ENCODE measurements around the gene TCF7L2.

The TCF7L2 gene

DNA sequence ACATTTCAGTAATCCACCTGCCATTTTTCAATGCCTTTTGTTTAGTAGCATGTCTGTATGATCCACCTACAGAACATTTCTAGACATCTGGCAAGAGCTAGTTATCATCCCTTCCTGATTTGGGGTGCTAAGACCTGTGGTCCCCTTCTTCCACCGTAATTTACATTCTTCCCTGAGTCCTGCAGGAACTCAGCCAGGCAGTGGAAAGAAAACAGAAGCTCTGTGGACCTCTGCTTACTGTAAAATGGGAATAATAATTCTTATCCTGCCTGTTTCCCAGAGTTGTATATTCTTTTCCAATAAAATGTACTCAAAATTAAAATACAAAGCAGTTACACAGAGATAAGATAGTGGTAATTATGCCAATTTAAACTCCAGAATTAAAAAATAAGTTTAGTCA is 126.9 kb downstream of the TCF7L2 start:
- DNase-seq (ENCODE audit: low read depth): no peak
- TF ChIP-seq, protein P1, sequence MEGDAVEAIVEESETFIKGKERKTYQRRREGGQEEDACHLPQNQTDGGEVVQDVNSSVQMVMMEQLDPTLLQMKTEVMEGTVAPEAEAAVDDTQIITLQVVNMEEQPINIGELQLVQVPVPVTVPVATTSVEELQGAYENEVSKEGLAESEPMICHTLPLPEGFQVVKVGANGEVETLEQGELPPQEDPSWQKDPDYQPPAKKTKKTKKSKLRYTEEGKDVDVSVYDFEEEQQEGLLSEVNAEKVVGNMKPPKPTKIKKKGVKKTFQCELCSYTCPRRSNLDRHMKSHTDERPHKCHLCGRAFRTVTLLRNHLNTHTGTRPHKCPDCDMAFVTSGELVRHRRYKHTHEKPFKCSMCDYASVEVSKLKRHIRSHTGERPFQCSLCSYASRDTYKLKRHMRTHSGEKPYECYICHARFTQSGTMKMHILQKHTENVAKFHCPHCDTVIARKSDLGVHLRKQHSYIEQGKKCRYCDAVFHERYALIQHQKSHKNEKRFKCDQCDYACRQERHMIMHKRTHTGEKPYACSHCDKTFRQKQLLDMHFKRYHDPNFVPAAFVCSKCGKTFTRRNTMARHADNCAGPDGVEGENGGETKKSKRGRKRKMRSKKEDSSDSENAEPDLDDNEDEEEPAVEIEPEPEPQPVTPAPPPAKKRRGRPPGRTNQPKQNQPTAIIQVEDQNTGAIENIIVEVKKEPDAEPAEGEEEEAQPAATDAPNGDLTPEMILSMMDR (IDR thresholded peaks at IDR 0.05; ENCODE audit: control insufficient read depth, extremely low read depth, insufficient read depth): no peak
- H3K4me3 ChIP-seq (ENCODE audit: low read depth, low read length): no peak overlapping the region

DNA sequence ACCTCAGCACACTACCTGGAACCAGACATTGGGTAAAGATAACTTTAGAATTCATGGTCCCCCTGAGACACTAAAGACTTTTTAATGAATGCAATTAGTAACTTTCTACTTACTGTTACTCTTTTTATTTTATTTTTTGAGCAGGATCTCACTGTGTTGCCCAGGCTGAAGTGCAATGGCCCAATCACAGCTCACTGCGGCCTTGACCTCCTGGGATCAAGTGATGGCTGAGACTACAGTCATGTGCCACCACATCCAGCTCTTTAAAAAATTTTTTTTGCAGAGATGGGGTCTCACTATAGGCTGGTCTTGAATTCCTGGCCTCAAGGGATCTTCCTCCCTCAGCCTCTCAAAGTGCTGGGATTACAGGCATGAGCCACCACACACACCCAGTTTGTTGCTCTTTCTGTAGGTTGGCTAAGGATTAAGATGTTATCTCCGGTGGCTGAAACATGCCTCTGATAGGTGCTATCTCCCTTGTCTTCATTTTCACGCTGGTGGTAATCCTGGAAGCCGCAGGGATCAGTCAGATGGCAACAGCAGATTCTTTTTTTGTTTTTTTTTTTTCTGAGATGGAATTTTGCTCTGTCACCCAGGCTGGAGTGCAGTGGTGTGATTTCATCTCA is 128.3 kb downstream of the TCF7L2 start:
- H3K4me3 ChIP-seq (ENCODE audit: low read depth, low read length): no peak overlapping the region
- TF ChIP-seq, protein P1 (IDR thresholded peaks at IDR 0.05; ENCODE audit: control insufficient read depth, extremely low read depth, insufficient read depth): no peak
- no peak for DNase-seq (ENCODE audit: low read depth)

DNA sequence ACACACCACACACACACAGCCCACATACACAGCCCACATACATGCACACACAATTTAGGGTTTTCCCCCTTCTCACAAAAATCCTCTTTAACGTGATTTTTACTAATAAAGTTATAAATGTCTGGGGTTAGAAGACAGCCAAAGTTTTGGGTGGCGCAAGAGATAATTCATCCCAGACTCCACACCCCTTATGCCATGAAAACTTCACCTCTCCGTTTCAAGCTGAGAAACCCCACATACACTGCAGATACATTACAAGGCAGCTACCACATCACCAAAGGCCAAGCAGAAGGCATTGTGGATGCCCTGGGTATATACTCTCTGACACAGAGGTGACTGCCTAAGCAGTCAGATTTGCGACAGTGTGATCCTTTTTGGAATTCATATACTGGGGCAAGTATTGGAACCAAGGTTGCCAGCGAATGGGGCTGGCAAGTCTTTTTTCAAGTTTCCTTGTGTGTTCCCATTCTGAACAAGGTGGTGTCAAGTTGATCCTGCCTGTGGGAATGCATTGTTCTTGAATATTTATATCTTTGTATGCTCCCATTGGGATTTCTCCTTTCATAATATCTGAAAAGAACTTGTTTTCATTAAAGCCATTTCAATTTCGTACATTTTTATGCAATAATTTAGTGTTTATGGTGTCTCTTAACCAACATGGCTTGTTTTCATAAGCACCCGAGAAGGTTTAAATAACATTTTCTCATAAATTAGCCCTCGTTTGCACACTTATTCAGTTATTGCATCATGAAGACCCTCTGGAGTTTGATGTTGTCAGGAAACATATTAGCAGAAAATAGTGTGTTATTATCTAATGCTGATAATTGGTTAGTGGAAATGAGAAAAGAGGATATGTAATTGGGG is 130.2 kb downstream of the TCF7L2 start:
- no peak for DNase-seq (ENCODE audit: low read depth)
- no peak overlapping the region for H3K4me3 ChIP-seq (ENCODE audit: low read depth, low read length)
- TF ChIP-seq, protein P1 (IDR thresholded peaks at IDR 0.05; ENCODE audit: control insufficient read depth, extremely low read depth, insufficient read depth): no peak

DNA sequence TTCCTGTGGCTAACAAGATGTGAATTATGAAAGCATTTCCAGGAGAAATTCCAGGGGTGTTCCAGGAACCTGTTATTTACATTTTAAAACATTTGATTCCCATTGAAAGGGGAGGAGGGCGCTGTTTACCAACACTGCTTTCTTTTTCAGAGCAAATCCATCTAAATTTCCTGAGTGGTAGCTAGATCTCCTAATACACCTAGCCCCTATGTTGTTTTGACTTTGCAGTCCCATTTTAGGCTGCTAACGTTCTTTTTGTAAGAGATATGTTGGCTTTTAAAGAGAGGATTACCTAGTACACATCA is 130.8 kb downstream of the TCF7L2 start:
- DNase-seq (ENCODE audit: low read depth): no peak
- TF ChIP-seq, protein P1 (IDR thresholded peaks at IDR 0.05; ENCODE audit: control insufficient read depth, extremely low read depth, insufficient read depth): no peak
- H3K4me3 ChIP-seq (ENCODE audit: low read depth, low read length): no peak overlapping the region

DNA sequence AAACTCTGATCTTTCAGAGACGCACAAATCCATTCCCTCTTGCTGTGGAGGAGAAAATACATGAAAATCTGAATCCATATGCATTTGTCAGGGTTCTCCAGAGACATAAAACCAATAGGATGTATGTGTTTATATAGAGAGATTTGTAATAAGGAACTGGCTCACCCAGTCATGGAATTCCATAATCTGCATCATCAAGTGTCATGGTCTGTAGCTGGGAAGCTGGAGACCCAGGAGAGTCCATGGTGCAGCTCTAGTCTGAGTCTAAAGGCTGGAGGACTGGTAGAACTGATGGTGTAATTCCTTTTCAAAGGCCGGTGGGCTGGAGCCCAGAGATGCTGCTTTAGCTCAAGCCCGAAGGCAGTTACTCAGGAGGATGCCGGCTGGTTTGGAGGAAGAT is 134.0 kb downstream of the TCF7L2 start:
- TF ChIP-seq, protein P1 (IDR thresholded peaks at IDR 0.05; ENCODE audit: control insufficient read depth, extremely low read depth, insufficient read depth): no peak
- no peak for DNase-seq (ENCODE audit: low read depth)
- no peak overlapping the region for H3K4me3 ChIP-seq (ENCODE audit: low read depth, low read length)

DNA sequence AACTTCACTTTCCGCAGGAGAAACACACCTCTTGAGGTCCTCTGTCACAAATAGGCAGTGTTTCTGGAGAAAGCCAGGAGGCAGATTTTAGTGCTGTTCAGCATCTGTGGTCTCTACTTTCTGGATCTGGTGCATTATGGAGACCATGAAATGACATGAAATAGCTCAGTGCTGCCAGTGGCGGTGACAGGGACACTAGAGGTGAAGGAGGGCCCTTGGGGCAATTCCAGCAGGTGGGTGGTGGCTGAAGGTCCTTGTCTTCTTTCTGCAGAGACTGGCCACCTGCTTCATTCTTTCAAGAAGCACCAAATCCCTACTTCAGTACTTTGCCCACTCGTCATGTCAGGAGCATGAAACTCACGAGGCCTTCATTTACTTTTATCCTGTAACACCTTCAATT is 135.7 kb downstream of the TCF7L2 start:
- no peak for DNase-seq (ENCODE audit: low read depth)
- TF ChIP-seq, protein P1 (IDR thresholded peaks at IDR 0.05; ENCODE audit: control insufficient read depth, extremely low read depth, insufficient read depth): no peak
- no peak overlapping the region for H3K4me3 ChIP-seq (ENCODE audit: low read depth, low read length)

All from LNCaP clone FGC (cell line).